GM21723 (cell line): ENCODE data around the gene KRT12.

Source experiments
- ATAC-seq: cut with Tn5 transposase; IDR thresholded peaks from one replicate; pipeline ENCODE4 v1.9.1; 2021; ENCODE audit warnings: mild to moderate bottlenecking, moderate library complexity; ENCODE audit not compliant: unreplicated experiment

KRT12 gene

GRCh38 chr17:40846515-40847144 lies 20.4 kb downstream of the KRT12 start:
- no peak for ATAC-seq

- ATAC-seq: no peak
Observed at GRCh38 chr17:40844671-40845107, 22.3 kb downstream of the KRT12 start.

GRCh38 chr17:40843242-40843641 lies 23.8 kb downstream of the KRT12 start:
- no peak for ATAC-seq

GRCh38 chr17:40841246-40841645 lies 25.8 kb downstream of the KRT12 start:
- no peak for ATAC-seq

- ATAC-seq: no peak
Observed at GRCh38 chr17:40839194-40839593, 27.8 kb downstream of the KRT12 start.

- ATAC-seq: no peak
Observed at GRCh38 chr17:40836020-40836419, 31.0 kb downstream of the KRT12 start.

- ATAC-seq: no peak
Observed at GRCh38 chr17:40833882-40834281, 33.1 kb downstream of the KRT12 start.

- no peak for ATAC-seq
Observed at GRCh38 chr17:40832840-40833239, 34.2 kb downstream of the KRT12 start.

GRCh38 chr17:40830085-40830776 lies 36.8 kb downstream of the KRT12 start:
- no peak for ATAC-seq

GRCh38 chr17:40828454-40829044 lies 38.5 kb downstream of the KRT12 start:
- ATAC-seq: no peak

- ATAC-seq: no peak
Observed at GRCh38 chr17:40827746-40828453, 39.1 kb downstream of the KRT12 start.

- ATAC-seq: no peak
Observed at GRCh38 chr17:40825599-40825998, 41.4 kb downstream of the KRT12 start.

- ATAC-seq: no peak
Observed at GRCh38 chr17:40824015-40824832, 42.8 kb downstream of the KRT12 start.

GRCh38 chr17:40822132-40822812 lies 44.8 kb downstream of the KRT12 start, which contains the start of gene KRT10:
Gene KRT10 (minus strand): TSS chr17:40822614. CDS start chr17:40822585, 29 bp downstream.
- no peak for ATAC-seq

- no peak for ATAC-seq
Observed at GRCh38 chr17:40821536-40821935, 45.5 kb downstream of the KRT12 start.

- no peak for ATAC-seq
Observed at GRCh38 chr17:40820228-40820838, 46.7 kb downstream of the KRT12 start.

GRCh38 chr17:40819528-40820125 lies 47.4 kb downstream of the KRT12 start:
- no peak for ATAC-seq

GRCh38 chr17:40818733-40819527 lies 48.1 kb downstream of the KRT12 start:
- ATAC-seq: peak; percentile 80
